WERI-Rb-1 (cell line): ENCODE data around the gene KLK14.

ENCODE experiments used
- DNase-seq: peaks from one replicate; pipeline ENCODE4 v3.0.0-alpha.2; 2020
- H3K27ac ChIP-seq: fragments of 250-450 bp; sonication (Bioruptor Pico); 2 replicates; pipeline ENCODE4 v1.5.1; 2020; ENCODE audit warnings: mild to moderate bottlenecking, moderate library complexity
- H3K27me3 ChIP-seq: fragments of 250-450 bp; sonication (Bioruptor Pico); 2 replicates; pipeline ENCODE4 v1.5.1; 2021; ENCODE audit warnings: mild to moderate bottlenecking, low read depth, moderate library complexity; ENCODE audit not compliant: insufficient read depth, severe bottlenecking
- H3K36me3 ChIP-seq: fragments of 250-450 bp; sonication (Bioruptor Pico); 2 replicates; pipeline ENCODE4 v1.5.1; 2020; ENCODE audit warnings: mild to moderate bottlenecking, moderate library complexity
- H3K4me3 ChIP-seq: 2 replicates; pipeline ENCODE4 v1.5.1; 2011; ENCODE audit warnings: low read depth, mild to moderate bottlenecking, control low read depth, low read length
- H3K9me3 ChIP-seq: fragments of 250-450 bp; sonication (Bioruptor Pico); 2 replicates; pipeline ENCODE4 v1.5.1; 2021; ENCODE audit warnings: mild to moderate bottlenecking, moderate library complexity; ENCODE audit not compliant: severe bottlenecking
- CTCF ChIP-seq: IDR thresholded peaks from 2 replicates; pipeline ENCODE4 v1.5.1; 2011; ENCODE audit warnings: low read depth, mild to moderate bottlenecking, control low read depth, inconsistent platforms, low read length

The KLK14 gene

GRCh38 chr19:51079481-51080110 is 3.1 kb downstream of the KLK14 start:
- Histone ChIP-seq H3K36me3 (no peaks in the 10 kb centered on the region), H3K4me3 (no peak overlapping the region), H3K27me3 (peaks cover 85% of the 10 kb centered on the region), H3K9me3 (no peaks in the 10 kb centered on the region), H3K27ac (no peak overlapping the region)
- DNase-seq: no peak
- no peak for TF ChIP-seq CTCF

- no peak for TF ChIP-seq CTCF
- Histone ChIP-seq H3K9me3 (peaks cover 5% of the 10 kb centered on the region), H3K4me3 (no peak overlapping the region), H3K27me3 (peaks cover 83% of the 10 kb centered on the region), H3K36me3 (no peaks in the 10 kb centered on the region), H3K27ac (no peak overlapping the region)
- DNase-seq: no peak
These were observed 4.0 kb downstream of the KLK14 start for GRCh38 chr19:51078731-51079130.

GRCh38 chr19:51078104-51078503 is 4.6 kb downstream of the KLK14 start:
- no peaks in the 10 kb centered on the region for H3K36me3 ChIP-seq
- no peak for DNase-seq
- no peak overlapping the region for H3K4me3 ChIP-seq
- TF ChIP-seq CTCF: no peak
- peaks cover 81% of the 10 kb centered on the region for H3K27me3 ChIP-seq
- peaks cover 10% of the 10 kb centered on the region for H3K9me3 ChIP-seq
- no peak overlapping the region for H3K27ac ChIP-seq

GRCh38 chr19:51076631-51077213 is 6.0 kb downstream of the KLK14 start:
- peaks cover 12% of the 10 kb centered on the region for H3K9me3 ChIP-seq
- H3K27ac ChIP-seq: no peak overlapping the region
- no peak for TF ChIP-seq CTCF
- H3K4me3 ChIP-seq: no peak overlapping the region
- H3K27me3 ChIP-seq: peaks cover 81% of the 10 kb centered on the region
- H3K36me3 ChIP-seq: no peaks in the 10 kb centered on the region
- no peak for DNase-seq

- peaks cover 81% of the 10 kb centered on the region for H3K27me3 ChIP-seq
- TF ChIP-seq CTCF: no peak
- no peaks in the 10 kb centered on the region for H3K36me3 ChIP-seq
- no peak for DNase-seq
- peaks cover 12% of the 10 kb centered on the region for H3K9me3 ChIP-seq
- no peak overlapping the region for H3K4me3 ChIP-seq
- no peak overlapping the region for H3K27ac ChIP-seq
These were observed 6.7 kb downstream of the KLK14 start for GRCh38 chr19:51075998-51076397.

- H3K4me3 ChIP-seq: no peak overlapping the region
- no peak for DNase-seq
- TF ChIP-seq CTCF: no peak
- H3K9me3 ChIP-seq: peaks cover 16% of the 10 kb centered on the region
- H3K36me3 ChIP-seq: no peaks in the 10 kb centered on the region
- H3K27ac ChIP-seq: no peak overlapping the region
- peaks cover 84% of the 10 kb centered on the region for H3K27me3 ChIP-seq
These were observed 11.6 kb downstream of the KLK14 start for GRCh38 chr19:51071095-51071405.
